H9 (cell line): Measurements from ENCODE around the gene GCH1. TPM values are rescaled to one million over a fixed set of nuclear protein-coding genes. Genes with fewer than 3 reads are reported as not detected.

Experiments used
- DNase-seq: peaks from one replicate; pipeline ENCODE4 v3.0.0-alpha.2; 2017
- H2AFZ ChIP-seq: one replicate; pipeline ENCODE4 v1.6.1; 2013; ENCODE audit warnings: mild to moderate bottlenecking, low read length, control low read depth, moderate library complexity
- H2AK5ac ChIP-seq: 2 replicates; pipeline ENCODE4 v1.6.1; 2013; ENCODE audit warnings: low read length, control low read depth, mixed read lengths; ENCODE audit not compliant: insufficient read length
- H2BK120ac ChIP-seq: one replicate; pipeline ENCODE4 v1.6.1; 2013; ENCODE audit warnings: low read depth, mild to moderate bottlenecking, low read length, control low read depth, inconsistent platforms; ENCODE audit not compliant: poor library complexity, severe bottlenecking
- H2BK12ac ChIP-seq: 2 replicates; pipeline ENCODE4 v1.6.1; 2013; ENCODE audit warnings: low read length, control low read depth, mixed read lengths, low read depth; ENCODE audit not compliant: insufficient read length
- H2BK15ac ChIP-seq: 2 replicates; pipeline ENCODE4 v1.6.1; 2013; ENCODE audit warnings: low read depth, low read length, control low read depth
- H2BK20ac ChIP-seq: one replicate; pipeline ENCODE4 v1.6.1; 2013; ENCODE audit warnings: low read depth, mild to moderate bottlenecking, low read length, control low read depth, inconsistent platforms; ENCODE audit not compliant: poor library complexity, severe bottlenecking
- H2BK5ac ChIP-seq: 2 replicates; pipeline ENCODE4 v1.6.1; 2013; ENCODE audit warnings: low read length, control low read depth, mixed read lengths; ENCODE audit not compliant: insufficient read length
- H3K14ac ChIP-seq: 2 replicates; pipeline ENCODE4 v1.6.1; 2013; ENCODE audit warnings: low read length, control low read depth; ENCODE audit not compliant: insufficient read depth
- H3K18ac ChIP-seq: 2 replicates; pipeline ENCODE4 v1.6.1; 2013; ENCODE audit warnings: low read depth, mild to moderate bottlenecking, mixed read lengths, low read length, control low read depth; ENCODE audit not compliant: insufficient read length
- H3K23ac ChIP-seq: 2 replicates; pipeline ENCODE4 v1.6.1; 2013; ENCODE audit warnings: low read length, control low read depth, mixed read lengths, low read depth; ENCODE audit not compliant: insufficient read length
- H3K23me2 ChIP-seq: 2 replicates; pipeline ENCODE4 v1.6.1; 2013; ENCODE audit warnings: low read depth, mild to moderate bottlenecking, mixed read lengths, low read length, control low read depth; ENCODE audit not compliant: insufficient read length, poor library complexity, severe bottlenecking
- H3K27ac ChIP-seq: 2 replicates; pipeline ENCODE4 v1.5.1; 2013; ENCODE audit warnings: low read length, control low read depth, mixed read lengths, low read depth; ENCODE audit not compliant: insufficient read length
- H3K27me3 ChIP-seq: 2 replicates; pipeline ENCODE4 v1.6.1; 2013; ENCODE audit warnings: low read length, control low read depth, inconsistent platforms; ENCODE audit not compliant: insufficient read depth
- H3K4ac ChIP-seq: 2 replicates; pipeline ENCODE4 v1.6.1; 2013; ENCODE audit warnings: low read depth, mild to moderate bottlenecking, control low read depth, inconsistent platforms, low read length, moderate library complexity
- H3K4me1 ChIP-seq: 2 replicates; pipeline ENCODE4 v1.6.1; 2013; ENCODE audit warnings: low read length, control low read depth, inconsistent platforms; ENCODE audit not compliant: insufficient read depth
- H3K4me2 ChIP-seq: 2 replicates; pipeline ENCODE4 v1.6.1; 2013; ENCODE audit warnings: low read length, control low read depth, mixed read lengths; ENCODE audit not compliant: insufficient read length, insufficient read depth
- H3K56ac ChIP-seq: 2 replicates; pipeline ENCODE4 v1.6.1; 2013; ENCODE audit warnings: low read depth, mild to moderate bottlenecking, mixed read lengths, low read length, control low read depth; ENCODE audit not compliant: insufficient read length
- H3K79me1 ChIP-seq: 2 replicates; pipeline ENCODE4 v1.6.1; 2013; ENCODE audit warnings: low read depth, mild to moderate bottlenecking, moderate library complexity, low read length, control low read depth, inconsistent platforms; ENCODE audit not compliant: insufficient read depth, poor library complexity, severe bottlenecking
- H3K79me2 ChIP-seq: 2 replicates; pipeline ENCODE4 v1.6.1; 2013; ENCODE audit warnings: low read length, control low read depth, inconsistent platforms; ENCODE audit not compliant: insufficient read depth
- H3K9ac ChIP-seq: 2 replicates; pipeline ENCODE4 v1.6.1; 2013; ENCODE audit warnings: low read length, control low read depth, mixed read lengths; ENCODE audit not compliant: insufficient read length; ENCODE audit errors: extremely low read depth
- H3K9me3 ChIP-seq: one replicate; pipeline ENCODE4 v1.6.1; 2013; ENCODE audit warnings: low read depth, low read length, inconsistent platforms; ENCODE audit not compliant: control insufficient read depth
- H3T11ph ChIP-seq: one replicate; pipeline ENCODE4 v1.6.1; 2013; ENCODE audit warnings: mild to moderate bottlenecking, low read length, control low read depth, inconsistent platforms
- H4K20me1 ChIP-seq: one replicate; pipeline ENCODE4 v1.6.1; 2013; ENCODE audit not compliant: control insufficient read depth, insufficient read length, insufficient read depth
- H4K5ac ChIP-seq: 2 replicates; pipeline ENCODE4 v1.6.1; 2013; ENCODE audit warnings: low read depth, mild to moderate bottlenecking, mixed read lengths, low read length, control low read depth; ENCODE audit not compliant: insufficient read length
- H4K8ac ChIP-seq: replicated peaks from 2 replicates; pipeline ENCODE4 v1.6.1; 2013; ENCODE audit warnings: low read length, control low read depth, mixed read lengths, low read depth; ENCODE audit not compliant: insufficient read length
- H4K91ac ChIP-seq: 2 replicates; pipeline ENCODE4 v1.6.1; 2013; ENCODE audit warnings: low read depth, mild to moderate bottlenecking, moderate library complexity, mixed read lengths, low read length, control low read depth; ENCODE audit not compliant: insufficient read length
- H3K27ac Mint-ChIP-seq, 3 experiments: 2 replicates in 2 of 3; 3 replicates in 1 of 3; pipeline ENCODE4 v1.8.0; 2020 to 2021; ENCODE audit warnings: mixed read lengths in 3 of 3, mild to moderate bottlenecking in 1 of 3, moderate library complexity in 1 of 3
- H3K27me3 Mint-ChIP-seq: 2 replicates; pipeline ENCODE4 v1.8.0; 2021; ENCODE audit warnings: low read depth, mild to moderate bottlenecking, moderate library complexity, mixed read lengths
- H3K36me3 Mint-ChIP-seq, 3 experiments: 2 replicates in 2 of 3; 3 replicates in 1 of 3; pipeline ENCODE4 v1.8.0; 2020 to 2021; ENCODE audit warnings: low read depth in 3 of 3, mixed read lengths in 3 of 3; ENCODE audit not compliant: insufficient read depth in 1 of 3
- H3K4me1 Mint-ChIP-seq, 2 experiments: 2 replicates each; pipeline ENCODE4 v1.8.0; 2020; ENCODE audit warnings: mixed read lengths in 2 of 2
- H3K4me3 Mint-ChIP-seq, 2 experiments: 2 replicates in 1 of 2; 3 replicates in 1 of 2; pipeline ENCODE4 v1.8.0; 2020 to 2021; ENCODE audit warnings: mild to moderate bottlenecking in 2 of 2, mixed read lengths in 2 of 2, moderate library complexity in 1 of 2
- H3K9me3 Mint-ChIP-seq, 2 experiments: 2 replicates in 1 of 2; 3 replicates in 1 of 2; pipeline ENCODE4 v1.8.0; 2020; ENCODE audit warnings: mild to moderate bottlenecking in 2 of 2, mixed read lengths in 2 of 2, moderate library complexity in 1 of 2
- WGBS: extraction: QIAGEN DNeasy Blood & Tissue Kit; methylation state at CpG from one replicate; pipeline ENCODE4 v1.1.7; 2013; ENCODE audit warnings: missing lambda C conversion rate, low lambda C conversion rate, mixed read lengths; ENCODE audit not compliant: insufficient read length; ENCODE audit errors: extremely low coverage; 5-methylcytosine and 5-hydroxymethylcytosine counted together
- total RNA-seq: library from RNA; stranded (reverse); gene quantifications from 2 replicates; pipeline ENCODE4 v1.2.1, GENCODE V29; 2021
- TF ChIP-seq, protein P1 (sequence below): fragments of 200-600 bp; sonication (generic); conservative IDR thresholded peaks from 3 replicates; pipeline ENCODE4 v1.8.0; 2021; ENCODE audit warnings: antibody characterized with exemption, mild to moderate bottlenecking

Gene GCH1
- total RNA-seq, 1 experiment from 2014 or later = 7.7 TPM

DNA sequence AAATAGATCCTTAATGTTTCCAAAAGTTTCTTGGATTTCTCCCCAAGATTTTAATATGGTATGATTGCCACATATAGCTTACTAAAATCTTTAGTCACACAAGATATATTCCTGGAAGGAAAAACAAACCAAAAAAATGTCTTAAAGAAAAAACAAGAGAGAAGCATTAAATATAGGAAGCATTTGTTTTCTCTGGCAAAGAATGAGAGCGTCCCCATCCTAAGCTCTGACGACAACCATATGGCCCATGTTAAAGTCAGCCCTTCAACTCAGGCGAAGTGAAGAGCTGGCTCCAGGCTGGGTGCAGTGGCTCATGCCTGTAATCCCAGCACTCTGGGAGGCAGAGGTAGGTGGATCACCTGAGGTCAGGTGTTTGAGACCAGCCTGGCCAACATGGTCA lies 35.6 kb downstream of the GCH1 start:
- no peak overlapping the region for H2BK120ac ChIP-seq
- no peak overlapping the region for H3K14ac ChIP-seq
- H4K20me1 ChIP-seq = no peaks in the 10 kb centered on the region
- H2BK12ac ChIP-seq = no peak overlapping the region
- Mint-ChIP-seq H3K4me3 (no peak overlapping the region), H3K9me3 (peaks cover 7 to 9% of the 10 kb centered on the region in 2 experiments), H3K4me1 (peaks cover 15 to 21% of the 10 kb centered on the region in 2 experiments), H3K36me3 (peaks cover 3 to 14% (median 10%) of the 10 kb centered on the region in 3 experiments; a peak in 6 of 7 replicates), H3K27me3 (peaks cover 10% of the 10 kb centered on the region), H3K27ac (no peak overlapping the region)
- no peak overlapping the region for H3K4ac ChIP-seq
- DNase-seq = no peak
- WGBS = no CpG with 5 or more reads among the region's 3 CpGs
- peaks cover 4% of the 10 kb centered on the region for H3K23me2 ChIP-seq
- no peaks in the 10 kb centered on the region for H3K9me3 ChIP-seq
- H3T11ph ChIP-seq = no peak overlapping the region
- H3K79me2 ChIP-seq = no peaks in the 10 kb centered on the region
- TF ChIP-seq, protein P1, sequence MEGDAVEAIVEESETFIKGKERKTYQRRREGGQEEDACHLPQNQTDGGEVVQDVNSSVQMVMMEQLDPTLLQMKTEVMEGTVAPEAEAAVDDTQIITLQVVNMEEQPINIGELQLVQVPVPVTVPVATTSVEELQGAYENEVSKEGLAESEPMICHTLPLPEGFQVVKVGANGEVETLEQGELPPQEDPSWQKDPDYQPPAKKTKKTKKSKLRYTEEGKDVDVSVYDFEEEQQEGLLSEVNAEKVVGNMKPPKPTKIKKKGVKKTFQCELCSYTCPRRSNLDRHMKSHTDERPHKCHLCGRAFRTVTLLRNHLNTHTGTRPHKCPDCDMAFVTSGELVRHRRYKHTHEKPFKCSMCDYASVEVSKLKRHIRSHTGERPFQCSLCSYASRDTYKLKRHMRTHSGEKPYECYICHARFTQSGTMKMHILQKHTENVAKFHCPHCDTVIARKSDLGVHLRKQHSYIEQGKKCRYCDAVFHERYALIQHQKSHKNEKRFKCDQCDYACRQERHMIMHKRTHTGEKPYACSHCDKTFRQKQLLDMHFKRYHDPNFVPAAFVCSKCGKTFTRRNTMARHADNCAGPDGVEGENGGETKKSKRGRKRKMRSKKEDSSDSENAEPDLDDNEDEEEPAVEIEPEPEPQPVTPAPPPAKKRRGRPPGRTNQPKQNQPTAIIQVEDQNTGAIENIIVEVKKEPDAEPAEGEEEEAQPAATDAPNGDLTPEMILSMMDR = no peak
- H3K23ac ChIP-seq = no peak overlapping the region
- H2AK5ac ChIP-seq = no peak overlapping the region
- no peak overlapping the region for H2BK20ac ChIP-seq
- H3K4me2 ChIP-seq = no peak overlapping the region
- H3K9ac ChIP-seq = no peak overlapping the region
- no peak overlapping the region for H2BK5ac ChIP-seq
- no peak overlapping the region for H3K18ac ChIP-seq
- H4K91ac ChIP-seq = no peak overlapping the region
- H4K5ac ChIP-seq = no peak overlapping the region
- H4K8ac ChIP-seq = no peak overlapping the region
- no peak overlapping the region for H3K56ac ChIP-seq
- H2BK15ac ChIP-seq = no peak overlapping the region
- H3K4me1 ChIP-seq = no peaks in the 10 kb centered on the region; the same call in 1 of the 2 replicates
- no peaks in the 10 kb centered on the region for H3K27me3 ChIP-seq
- no peaks in the 10 kb centered on the region for H3K79me1 ChIP-seq
- no peak overlapping the region for H3K27ac ChIP-seq
- no peak overlapping the region for H2AFZ ChIP-seq
